Occipital lobe (tissue), 2 donors: Measurements from ENCODE around the gene ZNF614. TPM values are rescaled to one million over a fixed set of nuclear protein-coding genes. Genes with fewer than 3 reads are reported as not detected.
"Not testable (repeated sequence)": the region's sequence is repeated elsewhere in the genome, so short reads cannot be mapped to it uniquely, and the experiment has no call there.

Experiments used
- DNase-seq: peaks from one replicate; lab custom pipeline; 2025; lab: John Stamatoyannopoulos, UW
- total RNA-seq: library from RNA; depleted of rRNA; stranded (reverse); fragments of >200 nt; gene quantifications from one replicate; pipeline ENCODE4 v1.2.3, GENCODE V29; 2014

ZNF614 gene
- total RNA-seq, 1 donor from 2014 or later = 33.7 TPM

DNA sequence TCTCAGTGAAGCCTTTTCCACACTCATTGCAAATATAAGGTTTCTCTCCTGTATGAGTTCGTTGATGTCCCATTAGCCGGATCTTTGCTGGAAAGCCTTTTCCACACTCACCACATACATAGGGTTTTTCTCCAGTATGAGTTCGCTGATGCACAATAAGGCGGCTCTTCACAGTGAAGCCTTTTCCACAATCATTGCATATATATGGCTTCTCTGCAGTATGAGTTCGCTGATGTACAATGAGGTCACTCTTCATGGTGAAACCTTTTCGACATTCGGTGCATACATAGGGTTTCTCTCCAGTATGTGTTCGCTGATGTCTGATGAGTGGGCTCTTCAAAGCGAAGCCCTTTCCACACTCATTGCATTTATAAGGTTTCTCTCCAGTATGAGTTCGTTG, 34.8 kb downstream of the ZNF614 start:
- DNase-seq = no peak

DNA sequence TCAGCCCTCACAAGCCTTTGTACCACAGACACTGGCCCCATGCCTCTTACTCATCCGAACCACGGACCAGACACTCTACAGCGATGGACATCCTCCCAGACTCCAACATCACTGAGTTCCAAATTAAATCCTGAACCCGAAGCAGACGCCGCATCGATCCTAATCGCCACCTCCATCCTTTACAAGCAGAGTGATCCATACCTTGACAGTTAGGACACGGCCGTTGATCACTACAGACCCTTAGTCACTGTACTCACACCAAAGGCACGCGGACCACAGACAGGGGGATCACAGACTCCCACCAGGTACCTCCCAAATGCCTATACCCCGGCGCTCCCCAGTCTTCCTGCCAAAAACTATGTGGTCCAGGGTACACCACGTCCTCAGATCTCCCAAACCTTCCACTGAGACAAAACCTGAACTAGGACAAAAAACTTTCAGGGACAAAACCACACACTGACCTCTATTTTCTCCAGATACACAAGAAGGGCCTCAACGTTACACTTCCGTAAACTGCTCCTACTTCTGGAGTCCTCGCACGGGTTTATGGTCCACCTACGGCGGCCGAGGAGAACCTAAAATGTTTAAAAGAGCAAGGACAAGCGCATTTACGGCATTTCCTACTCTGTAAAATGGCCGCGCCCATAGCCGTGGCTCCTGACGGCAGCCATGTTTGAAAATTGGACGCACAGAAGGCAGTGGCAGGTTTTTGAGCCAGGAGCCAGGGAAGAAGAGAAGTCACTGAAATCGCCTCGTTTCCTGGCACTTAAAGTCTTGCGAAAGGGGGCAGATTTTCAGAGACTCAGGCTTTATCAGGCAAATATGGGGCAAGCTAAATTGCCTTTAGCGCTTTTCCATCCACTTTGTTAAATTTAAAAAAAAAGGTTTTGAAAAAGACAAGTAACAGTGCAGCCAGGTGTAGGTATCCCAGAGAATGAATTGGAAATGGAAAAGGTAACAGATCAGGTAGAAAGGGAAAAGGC, 41.6 kb downstream of the ZNF614 start, which contains the start of gene ZNF350:
Gene ZNF350 (minus strand): TSS at position 532 of the 983 bp plus-strand sequence. CDS start 12,480 bp downstream, outside the sequence.
- DNase-seq = peak; percentile 87

- DNase-seq = no peak
These were observed 44.8 kb downstream of the ZNF614 start for GRCh38 chr19:51983361-51983760.

GRCh38 chr19:51980926-51981325, 47.3 kb downstream of the ZNF614 start:
- not testable (repeated sequence) for DNase-seq

- DNase-seq = no peak
These were observed 48.0 kb downstream of the ZNF614 start for GRCh38 chr19:51980116-51980736.

DNA sequence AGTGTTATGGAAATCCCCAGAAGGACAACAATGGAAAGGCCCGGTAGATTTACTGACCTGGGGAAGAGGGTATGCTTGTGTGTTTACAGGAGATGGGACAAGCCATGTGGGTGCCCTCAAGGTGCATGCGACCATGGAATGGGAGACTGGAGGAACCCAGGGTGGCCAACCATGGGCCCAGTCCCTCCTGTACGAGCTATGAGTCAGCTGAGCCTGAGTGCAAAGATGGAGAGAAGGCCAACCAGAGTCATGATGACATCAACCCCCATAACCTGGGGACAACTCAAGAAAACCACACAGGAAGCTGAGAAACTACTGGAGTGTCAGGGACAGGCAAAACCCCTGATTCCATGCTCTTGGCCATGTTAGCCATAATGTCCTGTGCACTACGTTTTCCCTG, 49.3 kb downstream of the ZNF614 start:
- DNase-seq = no peak

GRCh38 chr19:51977346-51977745, 50.8 kb downstream of the ZNF614 start:
- no peak for DNase-seq

- no peak for DNase-seq
These were observed 51.3 kb downstream of the ZNF614 start for GRCh38 chr19:51976852-51977251.

DNA sequence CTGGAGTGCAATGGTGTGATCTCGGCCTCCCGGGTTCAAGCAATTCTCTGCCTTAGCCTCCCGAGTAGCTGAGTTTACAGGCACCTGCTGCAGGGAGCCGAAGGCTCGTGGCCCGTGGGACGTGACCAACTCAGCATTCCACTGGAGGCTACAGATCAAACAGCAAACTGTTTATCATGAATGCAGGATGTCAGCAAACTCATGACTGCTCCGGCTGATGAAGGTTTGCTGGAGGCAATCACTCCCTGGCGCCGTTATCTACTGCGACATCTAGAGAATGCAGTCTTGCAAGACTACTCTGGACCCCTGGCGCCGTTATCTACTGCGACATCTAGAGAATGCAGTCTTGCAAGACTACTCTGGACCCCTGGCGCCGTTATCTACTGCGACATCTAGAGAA, 52.4 kb downstream of the ZNF614 start:
- DNase-seq = not testable (repeated sequence)

DNA sequence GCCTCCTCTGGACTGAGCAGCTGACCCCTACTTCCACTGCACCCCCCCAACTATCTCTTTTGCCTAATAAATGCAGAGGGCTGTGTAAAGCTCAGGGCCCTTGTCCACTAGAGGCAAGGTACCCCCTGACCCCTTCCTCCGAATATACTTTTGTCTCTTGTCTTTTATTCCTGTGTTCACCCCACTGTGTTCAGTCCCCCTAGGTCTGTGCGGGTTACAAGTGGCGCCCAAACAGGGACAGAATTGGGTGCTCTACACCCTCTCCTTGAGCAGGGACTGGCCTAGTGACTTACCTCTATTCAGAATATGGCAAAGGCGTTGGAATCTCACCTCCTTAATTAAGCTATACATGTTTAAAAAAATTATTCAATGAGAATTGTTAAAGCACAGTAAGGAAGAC, 56.6 kb downstream of the ZNF614 start:
- no peak for DNase-seq

DNA sequence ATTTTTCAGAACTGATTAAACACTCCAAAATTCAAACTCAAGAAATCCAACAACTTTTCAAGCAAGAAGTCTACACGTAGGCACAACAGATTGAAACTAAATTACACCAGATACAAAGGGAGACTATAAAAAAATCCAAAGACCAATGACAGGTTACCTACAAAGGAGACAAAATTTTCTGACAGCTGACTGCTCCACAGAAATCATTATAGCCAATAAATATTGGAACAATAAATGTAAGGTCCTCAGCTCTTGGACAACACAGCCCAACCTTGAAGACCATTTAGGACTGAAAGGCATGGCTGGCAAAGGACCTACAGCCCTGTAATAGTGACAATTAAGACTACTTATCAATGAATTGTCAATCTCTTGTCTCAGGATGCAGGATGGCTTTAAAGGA, 57.5 kb downstream of the ZNF614 start:
- DNase-seq = no peak

GRCh38 chr19:51965583-51965982, 62.6 kb downstream of the ZNF614 start:
- DNase-seq = no peak

Other genes with a start within 250 kb of the ZNF614 start
- gene FPR3, start 233.2 kb downstream of the ZNF614 start, total RNA-seq = 0.31 TPM
- gene ZNF577, start 140.4 kb downstream of the ZNF614 start, total RNA-seq = 66.6 TPM
- gene ZNF649, start 123.4 kb downstream of the ZNF614 start, total RNA-seq = 39.0 TPM
- gene ZNF613, start 100.9 kb downstream of the ZNF614 start, total RNA-seq = 11.4 TPM
- 20.6 TPM for gene ZNF350, start 41.5 kb downstream of the ZNF614 start, total RNA-seq
- gene ZNF615, start 20.2 kb downstream of the ZNF614 start, total RNA-seq = 27.1 TPM
- gene ZNF432, start 20.5 kb upstream of the ZNF614 start, total RNA-seq = 17.6 TPM
- gene ZNF841, start 67.4 kb upstream of the ZNF614 start, total RNA-seq = 52.4 TPM
- 33.4 TPM for gene ZNF616, start 111.6 kb upstream of the ZNF614 start, total RNA-seq
- gene ZNF836, start 143.2 kb upstream of the ZNF614 start, total RNA-seq = 48.5 TPM
- gene PPP2R1A, start 161.7 kb upstream of the ZNF614 start, total RNA-seq = 255 TPM
- 19.8 TPM for gene ZNF766, start 241.2 kb upstream of the ZNF614 start, total RNA-seq